HepG2 (cell line): Measurements from ENCODE around the gene TUBGCP4. TPM values are rescaled to one million over a fixed set of nuclear protein-coding genes. Genes with fewer than 3 reads are reported as not detected.

Experiments
- ATAC-seq: fragments of 200-7000 bp; cut with Tn5 transposase; 3 replicates; pipeline ENCODE4 v1.9.1; 2020; ENCODE audit warnings: mild to moderate bottlenecking, moderate library complexity
- BruUV-seq: library from RNA; stranded (reverse); fragments of 400-500 nt; replicated peaks from 2 replicates; lab custom pipeline; 2021; lab: Mats Ljungman, UMichigan
- CTCF ChIA-PET: fragments of 300-600 bp; formaldehyde crosslinking; extraction: SDS; loops from one replicate; lab custom pipeline; 2021; ENCODE audit warnings: low total read pairs, inconsistent platforms, low intra/inter-chr PET ratio; lab: Yijun Ruan, JAX
- POLR2A ChIA-PET: fragments of 350-600 bp; sonication (Branson Sonifier 250); formaldehyde crosslinking; loops from one replicate; lab custom pipeline; 2020; ENCODE audit warnings: antibody characterized with exemption, inconsistent platforms; lab: Yijun Ruan, JAX
- DNase-seq: peaks from one replicate; pipeline ENCODE4 v3.0.0-alpha.2; 2015; ENCODE audit warnings: low spot score
- FAIRE-seq: peaks from 3 replicates; lab custom pipeline; 2011; peaks lifted over from hg19 to GRCh38; lab: Jason Lieb, UNC
- H2AFZ ChIP-seq: one replicate; pipeline ENCODE4 v1.6.1; 2011; ENCODE audit warnings: low read length, inconsistent platforms
- H3K27ac ChIP-seq: fragments of 300-600 bp; 3 replicates; pipeline ENCODE4 v1.8.0; 2011; ENCODE audit warnings: mixed run types, mild to moderate bottlenecking, mixed read lengths, low read length, inconsistent platforms; ENCODE audit not compliant: insufficient read depth; ENCODE audit errors: extremely low read length
- H3K27me3 ChIP-seq, 2 experiments: fragments of 200-600 bp in 1 of 2; 2 replicates in 1 of 2; 3 replicates in 1 of 2; pipeline versions ENCODE4 v1.6.0 to v1.8.0; 2011; ENCODE audit warnings: low read length in 2 of 2, mild to moderate bottlenecking in 2 of 2, moderate library complexity in 2 of 2, inconsistent platforms in 1 of 2; ENCODE audit not compliant: insufficient read depth in 2 of 2, control insufficient read depth in 1 of 2
- H3K36me3 ChIP-seq, 2 experiments: fragments of 200-600 bp in 1 of 2; replicated peaks in 1 of 2; 2 replicates in 1 of 2; 3 replicates in 1 of 2; pipeline versions ENCODE4 v1.5.1 to v1.8.0; 2011; ENCODE audit warnings: low read length in 2 of 2, inconsistent platforms in 1 of 2; ENCODE audit not compliant: insufficient read depth in 2 of 2, control insufficient read depth in 1 of 2
- H3K4me1 ChIP-seq: 2 replicates; pipeline ENCODE4 v1.5.1; 2012; ENCODE audit warnings: low read length, inconsistent platforms; ENCODE audit not compliant: insufficient read depth
- H3K4me2 ChIP-seq: 2 replicates; pipeline ENCODE4 v1.6.0; 2011; ENCODE audit warnings: low read depth, low read length, inconsistent platforms
- H3K4me3 ChIP-seq, 3 experiments: fragments of 200-600 bp in 1 of 3; sonication (generic), shearing (Covaris generic) in 1 of 3; replicated peaks in 1 of 3; 2 replicates each; pipeline ENCODE4 v1.5.1; 2011 to 2016; ENCODE audit warnings: low read length in 3 of 3, inconsistent platforms in 2 of 3, low read depth in 2 of 3, mild to moderate bottlenecking in 2 of 3, control low read depth in 1 of 3, mixed read lengths in 1 of 3; ENCODE audit not compliant: insufficient read depth in 1 of 3
- H3K79me2 ChIP-seq: one replicate; pipeline ENCODE4 v1.6.1; 2011; ENCODE audit warnings: low read length, inconsistent platforms; ENCODE audit not compliant: insufficient read depth
- H3K9ac ChIP-seq: 2 replicates; pipeline ENCODE4 v1.6.0; 2011; ENCODE audit warnings: mild to moderate bottlenecking, low read depth, low read length, inconsistent platforms; ENCODE audit not compliant: insufficient read depth
- H3K9me3 ChIP-seq: 2 replicates; pipeline ENCODE4 v1.5.1; 2012; ENCODE audit warnings: mild to moderate bottlenecking, low read length
- H4K20me1 ChIP-seq: 2 replicates; pipeline ENCODE4 v1.6.0; 2011; ENCODE audit warnings: inconsistent platforms, mild to moderate bottlenecking, low read length, moderate library complexity; ENCODE audit not compliant: insufficient read depth
- HNRNPH1 ChIP-seq: fragments of 200-400 bp; formaldehyde crosslinking; optimal IDR thresholded peaks from 2 replicates; pipeline ENCODE3; 2017; ENCODE audit warnings: mild to moderate bottlenecking, low read depth, low read length
- IKZF5 ChIP-seq: IDR thresholded peaks from 2 replicates; pipeline ENCODE4 v1.6.1; 2018; ENCODE audit warnings: missing genetic modification reagents, mild to moderate bottlenecking, missing compliant biosample characterization
- MTA3 ChIP-seq: sonication (generic); formaldehyde crosslinking; IDR thresholded peaks from 2 replicates; pipeline ENCODE4 v1.4.0; 2020; ENCODE audit warnings: missing genetic modification reagents
- MTF1 ChIP-seq: sonication (generic); formaldehyde crosslinking; IDR thresholded peaks from 2 replicates; pipeline ENCODE4 v1.5.0; 2020; ENCODE audit warnings: missing genetic modification reagents
- NFKB2 ChIP-seq: sonication (generic); formaldehyde crosslinking; IDR thresholded peaks from 2 replicates; pipeline ENCODE4 v1.4.0; 2020; ENCODE audit warnings: missing genetic modification reagents, borderline replicate concordance
- POLR2G ChIP-seq: fragments of 200-400 bp; formaldehyde crosslinking; IDR thresholded peaks from 2 replicates; pipeline ENCODE4 v1.6.1; 2018; ENCODE audit warnings: mild to moderate bottlenecking, low read depth, low read length, moderate library complexity
- RAD21 ChIP-seq: fragments of 450-650 bp; formaldehyde crosslinking; IDR thresholded peaks from 2 replicates; pipeline ENCODE4 v1.5.0; 2020; ENCODE audit warnings: mild to moderate bottlenecking
- SMYD3 ChIP-seq: sonication (generic); formaldehyde crosslinking; IDR thresholded peaks from 2 replicates; pipeline ENCODE4 v1.8.1; 2023; ENCODE audit warnings: mild to moderate bottlenecking, missing genetic modification reagents
- ZNF17 ChIP-seq: sonication (generic); formaldehyde crosslinking; IDR thresholded peaks from 2 replicates; pipeline ENCODE4 v1.5.0; 2020; ENCODE audit warnings: mild to moderate bottlenecking, missing genetic modification reagents
- ZNF280D ChIP-seq: sonication (generic); formaldehyde crosslinking; IDR thresholded peaks from 2 replicates; pipeline ENCODE4 v1.5.1; 2020; ENCODE audit warnings: mild to moderate bottlenecking, missing genetic modification reagents
- ZNF382 ChIP-seq: sonication (generic); formaldehyde crosslinking; IDR thresholded peaks from 2 replicates; pipeline ENCODE4 v1.5.0; 2020; ENCODE audit warnings: missing genetic modification reagents, mild to moderate bottlenecking, borderline replicate concordance
- ZNF431 ChIP-seq: sonication (generic); formaldehyde crosslinking; IDR thresholded peaks from 2 replicates; pipeline ENCODE4 v1.9.0; 2022; ENCODE audit warnings: missing genetic modification reagents, low read depth, mild to moderate bottlenecking, borderline replicate concordance
- ZNF670 ChIP-seq: sonication (generic); formaldehyde crosslinking; IDR thresholded peaks from 2 replicates; pipeline ENCODE4 v1.8.0; 2022; ENCODE audit warnings: mild to moderate bottlenecking, missing genetic modification reagents, borderline replicate concordance
- ZSCAN21 ChIP-seq: sonication (generic); formaldehyde crosslinking; IDR thresholded peaks from 2 replicates; pipeline ENCODE4 v1.8.0; 2022; ENCODE audit warnings: mild to moderate bottlenecking, missing genetic modification reagents, moderate library complexity, borderline replicate concordance
- WGBS: methylation state at CpG from one replicate; pipeline ENCODE4 v1.1.6; 2017; ENCODE audit warnings: low lambda C conversion rate; 5-methylcytosine and 5-hydroxymethylcytosine counted together
- in situ Hi-C: cut with HindIII; loops from 2 replicates; pipeline ENCODE4 v1.10.0; 2017; ENCODE audit warnings: low pct_unique_long_range_greater_than_20kb; ENCODE audit not compliant: extremely low pct_ligation_motif_present
- intact Hi-C: fragments of 100-400 bp; cut with micrococcal nuclease; formaldehyde crosslinking; loops from one replicate; pipeline ENCODE4 v1.10.0; 2022; ENCODE audit not compliant: unreplicated experiment
- polyA plus RNA-seq, 8 experiments: library from polyadenylated mRNA; depleted of rRNA in 3 of 8; stranded (reverse) in 7 of 8; unstranded in 1 of 8; fragments of >200 nt; fragmentation: Illumina TruSeq in 4 of 8; extraction: Trizol in 4 of 8; gene quantifications; 2 replicates each; pipeline versions ENCODE4 v1.2.1 to v1.2.3, GENCODE V29; 2011 to 2016; ENCODE audit warnings: low read depth in 4 of 8, missing spikeins in 1 of 8, mixed read lengths in 1 of 8; ENCODE audit not compliant: insufficient read depth in 1 of 8
- total RNA-seq, 5 experiments: library from RNA; depleted of rRNA; stranded (reverse); fragments of >200 nt; fragmentation: Illumina TruSeq; extraction: Trizol; gene quantifications; 2 replicates each; pipeline ENCODE4 v1.2.3, GENCODE V29; 2016; ENCODE audit warnings: low read depth in 1 of 5

Gene TUBGCP4
- total and polyA plus RNA-seq, 2 of the 13 experiments (the other 11 are each of a cell fraction or from before 2014, with no cell fraction given), result 15.0 to 20.5 TPM

GRCh38 chr15:43408789-43409188 is 37.9 kb downstream of the TUBGCP4 start:
- Histone ChIP-seq H3K27ac (no peak overlapping the region), H4K20me1 (no peaks in the 10 kb centered on the region), H2AFZ (no peak overlapping the region), H3K9me3 (no peaks in the 10 kb centered on the region), H3K9ac (no peak overlapping the region), H3K4me2 (no peak overlapping the region), H3K4me1 (peaks cover 5% of the 10 kb centered on the region; the same call in 1 of the 2 replicates), H3K4me3 (no peak overlapping the region), H3K36me3 (peaks cover 21 to 62% of the 10 kb centered on the region in 2 experiments), H3K27me3 (no peaks in the 10 kb centered on the region), H3K79me2 (no peaks in the 10 kb centered on the region)
- ATAC-seq (no peak), DNase-seq (no peak), FAIRE-seq (no peak)
- TF ChIP-seq POLR2G (0 out of 2 replicates have a peak, but pooled peaks have one; percentile 7), IKZF5 (no peak)
- BruUV-seq, result no TSS peak
- WGBS, result 98% methylated on average over 4 of the region's 4 CpGs
- intact Hi-C loops (no loop called here), in situ Hi-C loops (no loop called here)
- ChIA-PET CTCF (no interaction called here), POLR2A (no interaction called here)

GRCh38 chr15:43410572-43411214 is 39.8 kb downstream of the TUBGCP4 start:
- Histone ChIP-seq H3K9ac (no peak overlapping the region), H2AFZ (no peak overlapping the region), H3K9me3 (no peaks in the 10 kb centered on the region), H3K36me3 (peaks cover 23 to 51% of the 10 kb centered on the region in 2 experiments), H3K79me2 (no peaks in the 10 kb centered on the region), H3K4me2 (no peak overlapping the region), H3K27me3 (no peaks in the 10 kb centered on the region), H3K4me1 (peaks cover 5% of the 10 kb centered on the region; the same call in 1 of the 2 replicates), H3K4me3 (no peak overlapping the region), H3K27ac (no peak overlapping the region), H4K20me1 (no peaks in the 10 kb centered on the region)
- in situ Hi-C loops (no loop called here), intact Hi-C loops (no loop called here)
- ChIA-PET CTCF (no interaction called here), POLR2A (no interaction called here)
- ATAC-seq (no peak), FAIRE-seq (no peak), DNase-seq (no peak)
- 98% methylated on average over 5 of the region's 5 CpGs for WGBS
- no TSS peak for BruUV-seq
- TF ChIP-seq ZNF431 (CRISPR knock-in tag) (no peak), MTF1 (CRISPR knock-in tag) (no peak), ZNF17 (CRISPR knock-in tag) (no peak), ZNF382 (CRISPR knock-in tag) (no peak), SMYD3 (CRISPR knock-in tag) (no peak), NFKB2 (CRISPR knock-in tag) (no peak), RAD21 (CRISPR knock-in tag) (no peak), MTA3 (CRISPR knock-in tag) (no peak), ZSCAN21 (CRISPR knock-in tag) (no peak), ZNF670 (CRISPR knock-in tag) (no peak), HNRNPH1 (no peak), ZNF280D (CRISPR knock-in tag) (no peak)
